Nephron progenitor cell (in vitro differentiated cells): ENCODE data around the gene CD3D.

Source experiments
- DNase-seq: peaks from one replicate; pipeline ENCODE4 v3.0.0; 2021
- H3K27ac Mint-ChIP-seq: 2 replicates; pipeline ENCODE4 v1.8.0; 2021; ENCODE audit warnings: mild to moderate bottlenecking, moderate library complexity, mixed read lengths
- H3K27me3 Mint-ChIP-seq: 2 replicates; pipeline ENCODE4 v1.8.0; 2021; ENCODE audit warnings: mild to moderate bottlenecking, low read depth, mixed read lengths; ENCODE audit not compliant: poor library complexity
- H3K36me3 Mint-ChIP-seq: 2 replicates; pipeline ENCODE4 v1.8.0; 2021; ENCODE audit warnings: low read depth, mixed read lengths
- H3K4me1 Mint-ChIP-seq: 2 replicates; pipeline ENCODE4 v1.8.0; 2021; ENCODE audit warnings: mixed read lengths
- H3K4me3 Mint-ChIP-seq: 2 replicates; pipeline ENCODE4 v1.8.0; 2021; ENCODE audit warnings: mild to moderate bottlenecking, moderate library complexity, mixed read lengths
- H3K9me3 Mint-ChIP-seq: 2 replicates; pipeline ENCODE4 v1.8.0; 2021; ENCODE audit warnings: mild to moderate bottlenecking, moderate library complexity, mixed read lengths
- CTCF ChIP-seq: fragments of 200-600 bp; sonication (generic); IDR thresholded peaks from 2 replicates; pipeline ENCODE4 v1.5.0; 2021; ENCODE audit warnings: antibody characterized with exemption

CD3D gene

DNA sequence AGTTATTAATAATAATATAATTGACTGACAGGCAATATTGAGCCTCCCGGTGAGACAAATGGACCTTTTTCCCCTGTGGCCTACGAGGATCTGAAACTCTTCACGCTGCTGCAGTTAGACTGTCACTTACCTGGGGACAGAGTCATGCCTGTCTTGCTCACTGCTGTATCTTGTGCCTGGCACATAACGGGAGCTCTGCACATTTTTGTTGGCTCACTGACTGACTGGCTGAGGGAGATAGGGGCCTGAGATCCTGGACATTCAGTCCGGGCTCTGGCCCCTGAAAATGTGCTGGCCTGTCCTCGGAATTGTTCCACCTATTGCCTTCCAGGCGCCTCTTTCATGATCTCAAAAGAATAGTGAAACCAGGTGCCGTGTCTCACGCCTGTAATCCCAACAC, 743 bp upstream of the CD3D start:
- H3K27me3 Mint-ChIP-seq = peaks cover 43% of the 10 kb centered on the region
- no peak overlapping the region for H3K27ac Mint-ChIP-seq
- no peaks in the 10 kb centered on the region for H3K36me3 Mint-ChIP-seq
- no peak for TF ChIP-seq CTCF
- peaks cover 5% of the 10 kb centered on the region for H3K4me1 Mint-ChIP-seq
- no peak for DNase-seq
- H3K4me3 Mint-ChIP-seq = no peak overlapping the region
- peaks cover 3% of the 10 kb centered on the region for H3K9me3 Mint-ChIP-seq

DNA sequence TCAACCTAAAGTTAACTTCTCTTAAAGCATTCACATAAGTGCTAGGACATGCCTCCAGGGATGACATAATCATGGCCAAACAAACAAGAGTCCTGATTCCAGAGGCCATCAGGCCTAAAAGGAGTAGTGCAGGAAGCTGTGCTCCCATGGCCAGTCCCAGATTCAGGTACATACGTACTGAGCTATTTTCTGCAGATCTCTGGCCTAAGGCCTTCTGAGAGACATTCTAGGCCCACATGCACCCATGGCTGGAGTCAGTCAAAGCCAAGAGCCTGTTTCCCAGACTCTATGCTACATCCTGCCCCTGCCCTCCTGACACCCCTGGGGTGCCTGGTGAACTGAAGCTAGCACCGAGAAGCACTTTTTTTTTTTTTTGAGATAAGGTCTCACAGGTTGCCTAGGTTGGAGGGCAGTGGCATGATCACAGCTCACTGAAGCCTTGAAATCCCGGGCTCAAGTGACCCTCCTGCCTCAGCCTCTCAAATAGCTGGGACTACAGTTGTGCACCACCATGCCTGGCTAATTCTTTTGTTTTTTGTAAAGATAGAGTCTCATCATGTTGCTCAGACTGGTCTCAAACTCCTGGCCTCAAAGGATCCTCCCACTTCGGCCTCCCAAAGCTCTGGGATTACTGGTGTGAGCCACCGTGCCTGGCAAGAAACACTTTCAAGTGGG, 553 bp downstream of the CD3D start:
- Mint-ChIP-seq H3K27ac (no peak overlapping the region), H3K4me1 (peaks cover 5% of the 10 kb centered on the region), H3K9me3 (peaks cover 3% of the 10 kb centered on the region), H3K27me3 (peaks cover 31% of the 10 kb centered on the region), H3K4me3 (no peak overlapping the region), H3K36me3 (no peaks in the 10 kb centered on the region)
- no peak for DNase-seq
- no peak for TF ChIP-seq CTCF

DNA sequence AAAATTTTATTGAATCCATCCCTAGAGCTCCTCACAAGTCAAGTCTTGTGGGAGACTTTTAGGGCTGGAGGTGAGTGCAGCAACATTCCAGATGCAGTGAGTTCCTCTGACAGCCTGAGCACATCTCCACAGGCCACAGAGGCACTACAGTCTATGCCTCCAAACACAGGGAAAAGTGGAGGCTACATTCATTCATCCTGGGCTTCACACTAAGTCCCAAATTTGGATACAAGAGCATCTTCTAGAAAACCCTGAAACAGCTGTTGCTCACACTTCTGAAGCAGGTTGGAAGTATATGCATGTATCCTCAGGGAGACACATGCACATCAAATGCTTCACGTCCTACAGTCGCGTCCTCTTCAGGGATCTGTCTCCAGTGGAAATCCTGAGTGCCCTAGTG, 1.2 kb downstream of the CD3D start:
- Mint-ChIP-seq H3K9me3 (no peaks in the 10 kb centered on the region), H3K27ac (no peak overlapping the region), H3K27me3 (peaks cover 29% of the 10 kb centered on the region), H3K4me1 (peaks cover 5% of the 10 kb centered on the region), H3K4me3 (no peak overlapping the region), H3K36me3 (no peaks in the 10 kb centered on the region)
- no peak for TF ChIP-seq CTCF
- DNase-seq = no peak

DNA sequence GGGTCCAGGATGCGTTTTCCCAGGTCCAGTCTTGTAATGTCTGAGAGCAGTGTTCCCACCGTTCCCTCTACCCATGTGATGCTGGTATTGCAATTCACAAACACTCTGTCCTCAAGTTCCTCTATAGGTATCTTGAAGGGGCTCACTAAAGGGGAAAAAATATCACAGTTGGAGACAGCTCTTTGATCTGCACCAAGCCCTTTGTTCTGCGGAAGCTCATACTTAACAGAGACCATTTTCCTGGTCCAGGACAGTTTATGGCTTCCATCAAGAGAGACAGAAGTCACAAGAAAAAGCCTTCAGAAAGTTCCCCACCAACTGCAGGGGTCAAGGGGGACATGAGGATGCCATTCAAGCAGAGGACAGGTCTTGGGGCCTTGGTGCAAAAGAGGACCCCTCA, 2.1 kb downstream of the CD3D start:
- peaks cover 26% of the 10 kb centered on the region for H3K27me3 Mint-ChIP-seq
- H3K36me3 Mint-ChIP-seq = no peaks in the 10 kb centered on the region
- H3K9me3 Mint-ChIP-seq = no peaks in the 10 kb centered on the region
- H3K4me1 Mint-ChIP-seq = peaks cover 5% of the 10 kb centered on the region
- no peak for DNase-seq
- H3K27ac Mint-ChIP-seq = no peak overlapping the region
- no peak overlapping the region for H3K4me3 Mint-ChIP-seq
- TF ChIP-seq CTCF = no peak

DNA sequence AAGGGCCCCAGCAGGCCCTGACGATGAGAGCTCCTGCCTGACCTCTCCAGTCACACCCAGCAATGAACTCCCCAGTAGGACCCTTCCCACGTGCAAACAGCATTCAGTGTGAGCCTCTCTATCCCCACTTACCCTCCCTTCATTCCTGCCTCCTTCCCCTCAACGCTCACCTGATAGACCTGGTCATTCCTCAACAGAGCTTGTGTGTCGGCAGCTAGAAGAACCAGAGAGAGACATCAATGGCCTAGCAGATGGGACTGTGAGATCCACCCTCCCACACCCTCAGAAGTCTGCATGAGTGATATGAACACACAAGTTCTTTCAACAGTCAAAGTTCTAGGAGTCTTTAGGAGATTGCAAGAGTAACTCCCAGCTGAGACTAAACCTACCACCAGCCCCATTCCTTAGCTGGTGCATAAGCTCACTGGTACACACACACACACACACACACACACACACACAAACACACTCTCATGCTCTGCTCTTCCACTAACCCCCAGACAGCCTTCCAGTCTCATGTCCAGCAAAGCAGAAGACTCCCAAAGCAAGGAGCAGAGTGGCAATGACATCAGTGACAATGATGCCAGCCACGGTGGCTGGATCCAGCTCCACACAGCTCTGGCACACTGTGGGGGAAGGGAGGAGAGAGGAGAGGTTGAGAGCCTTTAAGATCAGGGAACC, 3.1 kb downstream of the CD3D start:
- Mint-ChIP-seq H3K9me3 (no peaks in the 10 kb centered on the region), H3K36me3 (no peaks in the 10 kb centered on the region), H3K27ac (no peak overlapping the region), H3K4me1 (peaks cover 5% of the 10 kb centered on the region), H3K4me3 (no peak overlapping the region), H3K27me3 (peaks cover 22% of the 10 kb centered on the region)
- DNase-seq = no peak
- TF ChIP-seq CTCF = no peak

GRCh38 chr11:118338637-118339061, 3.9 kb downstream of the CD3D start:
- H3K27ac Mint-ChIP-seq = no peak overlapping the region
- DNase-seq = no peak
- H3K9me3 Mint-ChIP-seq = peaks cover under 1% of the 10 kb centered on the region
- no peak for TF ChIP-seq CTCF
- no peak overlapping the region for H3K4me3 Mint-ChIP-seq
- H3K4me1 Mint-ChIP-seq = peaks cover 5% of the 10 kb centered on the region
- H3K27me3 Mint-ChIP-seq = peaks cover 22% of the 10 kb centered on the region
- no peaks in the 10 kb centered on the region for H3K36me3 Mint-ChIP-seq
